Keratinocyte (primary cell): ENCODE results near the gene XG. TPM values are rescaled to one million over a fixed set of nuclear protein-coding genes. Genes with fewer than 3 reads are reported as not detected.
"Not testable (repeated sequence)": the region's sequence is repeated elsewhere in the genome, so short reads cannot be mapped to it uniquely, and the experiment has no call there.

ENCODE experiments used
- DNase-seq: peaks from one replicate; pipeline ENCODE4 v3.0.0-alpha.2; 2011; ENCODE audit warnings: low read depth, missing footprints, low spot score
- FAIRE-seq: peaks from 2 replicates; lab custom pipeline; 2011; peaks lifted over from hg19 to GRCh38; lab: Jason Lieb, UNC
- H2AFZ ChIP-seq: 2 replicates; pipeline ENCODE4 v1.6.0; 2012; ENCODE audit warnings: low read length, control low read depth, inconsistent platforms; ENCODE audit not compliant: control insufficient read depth
- H3K27ac ChIP-seq: 2 replicates; pipeline ENCODE4 v1.5.1; 2011; ENCODE audit warnings: low read length; ENCODE audit not compliant: control insufficient read depth, insufficient read depth
- H3K27me3 ChIP-seq: 3 replicates; pipeline ENCODE4 v1.6.0; 2011; ENCODE audit warnings: low read length; ENCODE audit not compliant: control insufficient read depth, insufficient read depth; ENCODE audit errors: extremely low read depth
- H3K36me3 ChIP-seq, 2 experiments: 2 replicates in 1 of 2; 3 replicates in 1 of 2; pipeline ENCODE4 v1.5.1; 2011; ENCODE audit warnings: low read length in 2 of 2, mild to moderate bottlenecking in 1 of 2; ENCODE audit not compliant: control insufficient read depth in 2 of 2, insufficient read depth in 2 of 2; ENCODE audit errors: extremely low read depth in 1 of 2
- H3K4me1 ChIP-seq: 3 replicates; pipeline ENCODE4 v1.5.1; 2011; ENCODE audit warnings: low read length; ENCODE audit not compliant: control insufficient read depth, insufficient read depth; ENCODE audit errors: extremely low read depth
- H3K4me2 ChIP-seq: 3 replicates; pipeline ENCODE4 v1.6.0; 2011; ENCODE audit warnings: low read depth, low read length; ENCODE audit not compliant: control insufficient read depth, insufficient read depth; ENCODE audit errors: extremely low read depth
- H3K4me3 ChIP-seq, 3 experiments: fragments of 200-600 bp in 1 of 3; sonication (generic) in 1 of 3; 2 replicates in 2 of 3; 3 replicates in 1 of 3; pipeline ENCODE4 v1.5.1; 2011 to 2016; ENCODE audit warnings: low read length in 3 of 3, mild to moderate bottlenecking in 3 of 3, control low read depth in 2 of 3, inconsistent platforms in 1 of 3, low read depth in 1 of 3, mixed read lengths in 1 of 3, mixed run types in 1 of 3, moderate library complexity in 1 of 3; ENCODE audit not compliant: control insufficient read depth in 2 of 3, insufficient read depth in 2 of 3; ENCODE audit errors: extremely low read depth in 1 of 3
- H3K79me2 ChIP-seq: 2 replicates; pipeline ENCODE4 v1.6.0; 2012; ENCODE audit warnings: low read length; ENCODE audit not compliant: control insufficient read depth, insufficient read depth
- H3K9ac ChIP-seq: 3 replicates; pipeline ENCODE4 v1.6.0; 2011; ENCODE audit warnings: low read length; ENCODE audit not compliant: control insufficient read depth, insufficient read depth; ENCODE audit errors: extremely low read depth
- H3K9me1 ChIP-seq: 3 replicates; pipeline ENCODE4 v1.6.0; 2011; ENCODE audit warnings: low read length; ENCODE audit not compliant: control insufficient read depth, insufficient read depth; ENCODE audit errors: extremely low read depth
- H3K9me3 ChIP-seq: 2 replicates; pipeline ENCODE4 v1.5.1; 2012; ENCODE audit warnings: low read depth, low read length; ENCODE audit not compliant: control insufficient read depth
- H4K20me1 ChIP-seq: 3 replicates; pipeline ENCODE4 v1.6.0; 2011; ENCODE audit warnings: low read length; ENCODE audit not compliant: control insufficient read depth, insufficient read depth; ENCODE audit errors: extremely low read depth
- CTCF ChIP-seq, 3 experiments: IDR thresholded peaks in 1 of 3; conservative IDR thresholded peaks in 1 of 3; optimal IDR thresholded peaks in 1 of 3; 2 replicates in 2 of 3; 3 replicates in 1 of 3; pipeline versions ENCODE3 to v1.5.1; 2011; ENCODE audit warnings: low read length in 3 of 3, mild to moderate bottlenecking in 3 of 3, moderate library complexity in 2 of 3, control low read depth in 1 of 3, inconsistent platforms in 1 of 3; ENCODE audit not compliant: insufficient read depth in 2 of 3; ENCODE audit errors: extremely low read depth in 1 of 3
- EZH2 ChIP-seq: IDR thresholded peaks from one replicate; pipeline ENCODE4 v1.6.1; 2012; ENCODE audit warnings: inconsistent platforms, mild to moderate bottlenecking, low read length, moderate library complexity
- dilution Hi-C: fragments of 300-500 bp; cut with MboI; formaldehyde crosslinking; loops from one replicate; pipeline ENCODE4 v1.7.0; 2020; ENCODE audit warnings: low sequenced_read_pairs; ENCODE audit not compliant: extremely low pct_ligation_motif_present
- polyA plus RNA-seq, 5 experiments: library from polyadenylated mRNA; depleted of rRNA in 3 of 5; stranded (reverse) in 3 of 5; stranded (forward) in 1 of 5; unstranded in 1 of 5; fragments of >200 nt; gene quantifications; 1 replicate in 1 of 5; 2 replicates in 3 of 5; 3 replicates in 1 of 5; pipeline versions ENCODE4 v1.2.1 to v1.2.3, GENCODE V29; 2011 to 2012; ENCODE audit warnings: missing spikeins in 2 of 5, low read depth in 1 of 5, low replicate concordance in 1 of 5

Gene XG
- polyA plus RNA-seq, 1 donor (not counting 4 experiments of a cell fraction or from before 2014, with no cell fraction given): 70.9 TPM

GRCh38 chrX:2723286-2723879 lies 28.5 kb upstream of the XG start:
- TF ChIP-seq CTCF (optimal IDR thresholded peaks at IDR 0.05 in 1 of 3, IDR thresholded peaks at IDR 0.05 in 1 of 3, conservative IDR thresholded peaks at IDR 0.05 in 1 of 3; ENCODE audit: extremely low read depth in 1 of 3, insufficient read depth in 2 of 3, low read length in 3 of 3): no peak
- no peak for TF ChIP-seq EZH2
- Histone ChIP-seq H3K4me2 (no peak overlapping the region), H3K9ac (no peak overlapping the region), H3K4me3 (no peak overlapping the region), H3K4me1 (no peaks in the 10 kb centered on the region), H3K27ac (no peak overlapping the region), H3K79me2 (no peaks in the 10 kb centered on the region), H2AFZ (no peak overlapping the region), H3K36me3 (peaks cover 21 to 40% of the 10 kb centered on the region in 2 experiments), H3K9me3 (no peaks in the 10 kb centered on the region), H3K9me1 (no peaks in the 10 kb centered on the region), H4K20me1 (no peaks in the 10 kb centered on the region), H3K27me3 (no peaks in the 10 kb centered on the region)
- dilution Hi-C loops: no loop called here
- no peak for DNase-seq
- no peak for FAIRE-seq

DNA sequence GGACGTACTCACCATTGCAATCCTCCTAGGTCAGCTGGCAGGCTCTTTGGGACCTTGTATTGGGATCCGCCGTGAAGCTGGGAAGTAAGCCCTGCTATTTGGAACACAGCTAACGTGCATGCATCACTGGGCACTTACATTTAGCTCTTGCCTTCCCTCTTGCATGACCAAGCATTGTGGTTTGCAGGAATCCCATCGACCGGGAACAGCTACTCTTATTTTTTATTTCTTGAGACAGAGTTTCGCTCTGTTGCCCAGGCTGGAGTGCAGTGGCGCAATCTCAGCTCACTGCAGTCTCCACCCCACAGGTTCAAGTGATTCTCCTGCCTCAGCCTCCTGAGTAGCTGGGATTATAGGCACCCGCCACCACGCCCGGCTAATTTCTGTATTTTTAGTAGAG lies 24.6 kb upstream of the XG start:
- H3K4me2 ChIP-seq, H3K9me1 ChIP-seq, H3K27me3 ChIP-seq, H3K79me2 ChIP-seq, H3K9ac ChIP-seq, H3K4me1 ChIP-seq, dilution Hi-C loops, H4K20me1 ChIP-seq, H3K27ac ChIP-seq, DNase-seq, H2AFZ ChIP-seq, H3K9me3 ChIP-seq, FAIRE-seq, H3K4me3 ChIP-seq: not testable (repeated sequence)
- peaks cover 27 to 29% of the 10 kb centered on the region in 2 experiments for H3K36me3 ChIP-seq

- H2AFZ ChIP-seq: no peak overlapping the region
- dilution Hi-C loops: no loop called here
- H4K20me1 ChIP-seq: no peaks in the 10 kb centered on the region
- H3K9me1 ChIP-seq: no peaks in the 10 kb centered on the region
- no peak overlapping the region for H3K4me3 ChIP-seq
- TF ChIP-seq CTCF (optimal IDR thresholded peaks at IDR 0.05 in 1 of 3, IDR thresholded peaks at IDR 0.05 in 1 of 3, conservative IDR thresholded peaks at IDR 0.05 in 1 of 3; ENCODE audit: extremely low read depth in 1 of 3, insufficient read depth in 2 of 3, low read length in 3 of 3): no peak
- TF ChIP-seq EZH2: no peak
- peaks cover 15 to 27% of the 10 kb centered on the region in 2 experiments for H3K36me3 ChIP-seq
- H3K79me2 ChIP-seq: no peaks in the 10 kb centered on the region
- no peak overlapping the region for H3K9ac ChIP-seq
- H3K4me2 ChIP-seq: no peak overlapping the region
- no peaks in the 10 kb centered on the region for H3K9me3 ChIP-seq
- FAIRE-seq (no peak), DNase-seq (no peak)
- H3K4me1 ChIP-seq: no peaks in the 10 kb centered on the region
- H3K27me3 ChIP-seq: no peaks in the 10 kb centered on the region
- no peak overlapping the region for H3K27ac ChIP-seq
Observed at GRCh38 chrX:2732076-2732475, 19.8 kb upstream of the XG start.
